GM21381 (cell line): Measurements from ENCODE around the gene MORC3.
"Not testable (repeated sequence)": the region's sequence is repeated elsewhere in the genome, so short reads cannot be mapped to it uniquely, and the experiment has no call there.

ENCODE experiments used
- ATAC-seq: cut with Tn5 transposase; IDR thresholded peaks from one replicate; pipeline ENCODE4 v1.9.1; 2021; ENCODE audit warnings: mild to moderate bottlenecking, moderate library complexity; ENCODE audit not compliant: unreplicated experiment

The MORC3 gene

GRCh38 chr21:36384885-36385232 is 64.9 kb downstream of the MORC3 start:
- peak; percentile 9 for ATAC-seq

- ATAC-seq, result peak; percentile 89
Observed at GRCh38 chr21:36385233-36386030, 65.4 kb downstream of the MORC3 start, which contains the start of gene CHAF1B. CHAF1B (plus strand) TSS chr21:36385392; CDS start chr21:36386137, 745 bp downstream.

GRCh38 chr21:36386031-36386642 is 66.1 kb downstream of the MORC3 start:
- ATAC-seq, result no peak

GRCh38 chr21:36388096-36388495 is 68.1 kb downstream of the MORC3 start:
- ATAC-seq, result no peak

GRCh38 chr21:36388835-36389234 is 68.8 kb downstream of the MORC3 start:
- no peak for ATAC-seq

GRCh38 chr21:36391649-36392048 is 71.7 kb downstream of the MORC3 start:
- ATAC-seq, result not testable (repeated sequence)

GRCh38 chr21:36395353-36396111 is 75.5 kb downstream of the MORC3 start:
- ATAC-seq, result no peak

- no peak for ATAC-seq
Observed at GRCh38 chr21:36396325-36396724, 76.3 kb downstream of the MORC3 start.

- ATAC-seq, result no peak
Observed at GRCh38 chr21:36396971-36397370, 77.0 kb downstream of the MORC3 start.

- ATAC-seq, result no peak
Observed at GRCh38 chr21:36397606-36398005, 77.6 kb downstream of the MORC3 start.

- not testable (repeated sequence) for ATAC-seq
Observed at GRCh38 chr21:36399736-36400135, 79.7 kb downstream of the MORC3 start.

- ATAC-seq, result no peak
Observed at GRCh38 chr21:36400719-36401118, 80.7 kb downstream of the MORC3 start.

GRCh38 chr21:36402339-36402738 is 82.3 kb downstream of the MORC3 start:
- no peak for ATAC-seq

GRCh38 chr21:36403713-36404112 is 83.7 kb downstream of the MORC3 start:
- ATAC-seq, result no peak

GRCh38 chr21:36408568-36408967 is 88.6 kb downstream of the MORC3 start:
- ATAC-seq, result no peak

GRCh38 chr21:36411301-36411700 is 91.3 kb downstream of the MORC3 start:
- no peak for ATAC-seq

- ATAC-seq, result no peak
Observed at GRCh38 chr21:36412916-36413315, 92.9 kb downstream of the MORC3 start.

- ATAC-seq, result no peak
Observed at GRCh38 chr21:36415375-36415774, 95.4 kb downstream of the MORC3 start.

GRCh38 chr21:36419241-36419640 is 99.2 kb downstream of the MORC3 start:
- ATAC-seq, result no peak

GRCh38 chr21:36419996-36420395 is 100.0 kb downstream of the MORC3 start:
- no peak for ATAC-seq

- ATAC-seq, result no peak
Observed at GRCh38 chr21:36420571-36421339, 100.8 kb downstream of the MORC3 start.
